Measurements from ENCODE around the gene EPS15.
"Not testable (repeated sequence)": the region's sequence is repeated elsewhere in the genome, so short reads cannot be mapped to it uniquely, and the experiment has no call there.

EPS15 gene

GRCh38 chr1:51519048-51519864 lies at the start of gene EPS15:
TSS of gene EPS15 (minus strand) at chr1:51519266. CDS start at chr1:51519231, 35 bp downstream.
- H3K4me3 ChIP-seq (ENCODE audit: low read length in 2 of 2): peak within 1 kb of the TSS; percentile 90 to 92
- peak within 1 kb of the TSS; percentile 92 to 100 for H3K9ac ChIP-seq (ENCODE audit: low read depth in 1 of 2, low read length in 2 of 2)
- H3K9me3 ChIP-seq (ENCODE audit: control insufficient read depth in 2 of 2, low read length in 2 of 2): no peaks in the 10 kb centered on the region
- no peaks in the 10 kb centered on the region for H3K36me3 ChIP-seq (ENCODE audit: control insufficient read depth in 2 of 2, insufficient read depth in 2 of 2, low read length in 2 of 2)
- peak within 1 kb of the TSS; percentile 97 to 98 for H3K27ac ChIP-seq (ENCODE audit: low read depth in 2 of 2, low read length in 2 of 2)
- H3K27me3 ChIP-seq (ENCODE audit: control insufficient read depth in 2 of 2, insufficient read depth in 2 of 2, low read length in 2 of 2): no peaks in the 10 kb centered on the region
- peaks cover 27 to 54% of the 10 kb centered on the region in 2 donors for H3K4me1 ChIP-seq (ENCODE audit: control insufficient read depth in 2 of 2, insufficient read depth in 2 of 2, low read length in 2 of 2)

- Histone ChIP-seq H3K4me1 (ENCODE audit: control insufficient read depth in 2 of 2, insufficient read depth in 2 of 2, low read length in 2 of 2) (peaks cover 10 to 14% of the 10 kb centered on the region in 2 donors), H3K27me3 (ENCODE audit: control insufficient read depth in 2 of 2, insufficient read depth in 2 of 2, low read length in 2 of 2) (no peaks in the 10 kb centered on the region), H3K36me3 (ENCODE audit: control insufficient read depth in 2 of 2, insufficient read depth in 2 of 2, low read length in 2 of 2) (no peaks in the 10 kb centered on the region), H3K9me3 (ENCODE audit: control insufficient read depth in 2 of 2, low read length in 2 of 2) (no peaks in the 10 kb centered on the region), H3K4me3 (ENCODE audit: low read length in 2 of 2) (no peak overlapping the region), H3K27ac (ENCODE audit: low read depth in 2 of 2, low read length in 2 of 2) (peak overlapping the region; percentile 16 to 45), H3K9ac (ENCODE audit: low read depth in 1 of 2, low read length in 2 of 2) (no peak overlapping the region)
These were observed 49.3 kb upstream of the EPS15 start for GRCh38 chr1:51568231-51568935.

- Histone ChIP-seq H3K36me3 (ENCODE audit: control insufficient read depth in 2 of 2, insufficient read depth in 2 of 2, low read length in 2 of 2) (no peaks in the 10 kb centered on the region), H3K4me1 (ENCODE audit: control insufficient read depth in 2 of 2, insufficient read depth in 2 of 2, low read length in 2 of 2) (peaks cover 10 to 14% of the 10 kb centered on the region in 2 donors), H3K27ac (ENCODE audit: low read depth in 2 of 2, low read length in 2 of 2) (no peak overlapping the region), H3K27me3 (ENCODE audit: control insufficient read depth in 2 of 2, insufficient read depth in 2 of 2, low read length in 2 of 2) (no peaks in the 10 kb centered on the region), H3K9me3 (ENCODE audit: control insufficient read depth in 2 of 2, low read length in 2 of 2) (no peaks in the 10 kb centered on the region), H3K9ac (ENCODE audit: low read depth in 1 of 2, low read length in 2 of 2) (no peak overlapping the region), H3K4me3 (ENCODE audit: low read length in 2 of 2) (no peak overlapping the region)
These were observed 48.6 kb upstream of the EPS15 start for GRCh38 chr1:51567653-51568052.

- Histone ChIP-seq H3K36me3 (ENCODE audit: control insufficient read depth in 2 of 2, insufficient read depth in 2 of 2, low read length in 2 of 2) (no peaks in the 10 kb centered on the region), H3K9me3 (ENCODE audit: control insufficient read depth in 2 of 2, low read length in 2 of 2) (no peaks in the 10 kb centered on the region), H3K27ac (ENCODE audit: low read depth in 2 of 2, low read length in 2 of 2) (no peak overlapping the region), H3K4me1 (ENCODE audit: control insufficient read depth in 2 of 2, insufficient read depth in 2 of 2, low read length in 2 of 2) (peaks cover 10 to 14% of the 10 kb centered on the region in 2 donors), H3K4me3 (ENCODE audit: low read length in 2 of 2) (no peak overlapping the region), H3K9ac (ENCODE audit: low read depth in 1 of 2, low read length in 2 of 2) (no peak overlapping the region), H3K27me3 (ENCODE audit: control insufficient read depth in 2 of 2, insufficient read depth in 2 of 2, low read length in 2 of 2) (no peaks in the 10 kb centered on the region)
These were observed 47.2 kb upstream of the EPS15 start for GRCh38 chr1:51566260-51566659.

GRCh38 chr1:51565009-51565408 lies 45.9 kb upstream of the EPS15 start:
- Histone ChIP-seq H3K27me3 (ENCODE audit: control insufficient read depth in 2 of 2, insufficient read depth in 2 of 2, low read length in 2 of 2) (no peaks in the 10 kb centered on the region), H3K4me1 (ENCODE audit: control insufficient read depth in 2 of 2, insufficient read depth in 2 of 2, low read length in 2 of 2) (peaks cover 6 to 10% of the 10 kb centered on the region in 2 donors), H3K9me3 (ENCODE audit: control insufficient read depth in 2 of 2, low read length in 2 of 2) (no peaks in the 10 kb centered on the region), H3K4me3 (ENCODE audit: low read length in 2 of 2) (no peak overlapping the region), H3K36me3 (ENCODE audit: control insufficient read depth in 2 of 2, insufficient read depth in 2 of 2, low read length in 2 of 2) (no peaks in the 10 kb centered on the region), H3K27ac (ENCODE audit: low read depth in 2 of 2, low read length in 2 of 2) (no peak overlapping the region), H3K9ac (ENCODE audit: low read depth in 1 of 2, low read length in 2 of 2) (no peak overlapping the region)

GRCh38 chr1:51564124-51564523 lies 45.1 kb upstream of the EPS15 start:
- no peak overlapping the region for H3K9ac ChIP-seq (ENCODE audit: low read depth in 1 of 2, low read length in 2 of 2)
- H3K4me1 ChIP-seq (ENCODE audit: control insufficient read depth in 2 of 2, insufficient read depth in 2 of 2, low read length in 2 of 2): peaks cover 0 to 6% of the 10 kb centered on the region in 2 donors
- H3K27me3 ChIP-seq (ENCODE audit: control insufficient read depth in 2 of 2, insufficient read depth in 2 of 2, low read length in 2 of 2): no peaks in the 10 kb centered on the region
- H3K27ac ChIP-seq (ENCODE audit: low read depth in 2 of 2, low read length in 2 of 2): no peak overlapping the region
- H3K4me3 ChIP-seq (ENCODE audit: low read length in 2 of 2): no peak overlapping the region
- no peaks in the 10 kb centered on the region for H3K9me3 ChIP-seq (ENCODE audit: control insufficient read depth in 2 of 2, low read length in 2 of 2)
- no peaks in the 10 kb centered on the region for H3K36me3 ChIP-seq (ENCODE audit: control insufficient read depth in 2 of 2, insufficient read depth in 2 of 2, low read length in 2 of 2)

GRCh38 chr1:51561702-51562101 lies 42.6 kb upstream of the EPS15 start:
- Histone ChIP-seq H3K36me3 (ENCODE audit: control insufficient read depth in 2 of 2, insufficient read depth in 2 of 2, low read length in 2 of 2) (no peaks in the 10 kb centered on the region), H3K27me3 (ENCODE audit: control insufficient read depth in 2 of 2, insufficient read depth in 2 of 2, low read length in 2 of 2) (no peaks in the 10 kb centered on the region), H3K27ac (ENCODE audit: low read depth in 2 of 2, low read length in 2 of 2) (no peak overlapping the region), H3K9me3 (ENCODE audit: control insufficient read depth in 2 of 2, low read length in 2 of 2) (no peaks in the 10 kb centered on the region), H3K9ac (ENCODE audit: low read depth in 1 of 2, low read length in 2 of 2) (no peak overlapping the region), H3K4me3 (ENCODE audit: low read length in 2 of 2) (no peak overlapping the region), H3K4me1 (ENCODE audit: control insufficient read depth in 2 of 2, insufficient read depth in 2 of 2, low read length in 2 of 2) (peaks cover 0 to 4% of the 10 kb centered on the region in 2 donors)

- not testable (repeated sequence) for H3K27me3 ChIP-seq (ENCODE audit: control insufficient read depth in 2 of 2, insufficient read depth in 2 of 2, low read length in 2 of 2); H3K9me3 ChIP-seq (ENCODE audit: control insufficient read depth in 2 of 2, low read length in 2 of 2); H3K4me3 ChIP-seq (ENCODE audit: low read length in 2 of 2); H3K4me1 ChIP-seq (ENCODE audit: control insufficient read depth in 2 of 2, insufficient read depth in 2 of 2, low read length in 2 of 2); H3K36me3 ChIP-seq (ENCODE audit: control insufficient read depth in 2 of 2, insufficient read depth in 2 of 2, low read length in 2 of 2); H3K27ac ChIP-seq (ENCODE audit: low read depth in 2 of 2, low read length in 2 of 2); H3K9ac ChIP-seq (ENCODE audit: low read depth in 1 of 2, low read length in 2 of 2)
These were observed 41.8 kb upstream of the EPS15 start for GRCh38 chr1:51560895-51561294.

- Histone ChIP-seq H3K36me3 (ENCODE audit: control insufficient read depth in 2 of 2, insufficient read depth in 2 of 2, low read length in 2 of 2) (no peaks in the 10 kb centered on the region), H3K9ac (ENCODE audit: low read depth in 1 of 2, low read length in 2 of 2) (no peak overlapping the region), H3K9me3 (ENCODE audit: control insufficient read depth in 2 of 2, low read length in 2 of 2) (no peaks in the 10 kb centered on the region), H3K4me1 (ENCODE audit: control insufficient read depth in 2 of 2, insufficient read depth in 2 of 2, low read length in 2 of 2) (peaks cover 0 to 4% of the 10 kb centered on the region in 2 donors), H3K27ac (ENCODE audit: low read depth in 2 of 2, low read length in 2 of 2) (no peak overlapping the region), H3K4me3 (ENCODE audit: low read length in 2 of 2) (no peak overlapping the region), H3K27me3 (ENCODE audit: control insufficient read depth in 2 of 2, insufficient read depth in 2 of 2, low read length in 2 of 2) (no peaks in the 10 kb centered on the region)
These were observed 41.0 kb upstream of the EPS15 start for GRCh38 chr1:51560034-51560433.

- Histone ChIP-seq H3K27me3 (ENCODE audit: control insufficient read depth in 2 of 2, insufficient read depth in 2 of 2, low read length in 2 of 2) (no peaks in the 10 kb centered on the region), H3K9me3 (ENCODE audit: control insufficient read depth in 2 of 2, low read length in 2 of 2) (no peaks in the 10 kb centered on the region), H3K9ac (ENCODE audit: low read depth in 1 of 2, low read length in 2 of 2) (no peak overlapping the region), H3K4me3 (ENCODE audit: low read length in 2 of 2) (no peak overlapping the region), H3K27ac (ENCODE audit: low read depth in 2 of 2, low read length in 2 of 2) (no peak overlapping the region), H3K36me3 (ENCODE audit: control insufficient read depth in 2 of 2, insufficient read depth in 2 of 2, low read length in 2 of 2) (no peaks in the 10 kb centered on the region), H3K4me1 (ENCODE audit: control insufficient read depth in 2 of 2, insufficient read depth in 2 of 2, low read length in 2 of 2) (peaks cover 0 to 4% of the 10 kb centered on the region in 2 donors)
These were observed 40.4 kb upstream of the EPS15 start for GRCh38 chr1:51559501-51559900.
